Smooth muscle cell of the brain vasculature (primary cell): ENCODE measurements around the gene ABHD15.

Experiments used
- DNase-seq: peaks from one replicate; pipeline ENCODE4 v3.0.0-alpha.2; 2012; ENCODE audit warnings: low read depth, low spot score

Gene ABHD15

DNA sequence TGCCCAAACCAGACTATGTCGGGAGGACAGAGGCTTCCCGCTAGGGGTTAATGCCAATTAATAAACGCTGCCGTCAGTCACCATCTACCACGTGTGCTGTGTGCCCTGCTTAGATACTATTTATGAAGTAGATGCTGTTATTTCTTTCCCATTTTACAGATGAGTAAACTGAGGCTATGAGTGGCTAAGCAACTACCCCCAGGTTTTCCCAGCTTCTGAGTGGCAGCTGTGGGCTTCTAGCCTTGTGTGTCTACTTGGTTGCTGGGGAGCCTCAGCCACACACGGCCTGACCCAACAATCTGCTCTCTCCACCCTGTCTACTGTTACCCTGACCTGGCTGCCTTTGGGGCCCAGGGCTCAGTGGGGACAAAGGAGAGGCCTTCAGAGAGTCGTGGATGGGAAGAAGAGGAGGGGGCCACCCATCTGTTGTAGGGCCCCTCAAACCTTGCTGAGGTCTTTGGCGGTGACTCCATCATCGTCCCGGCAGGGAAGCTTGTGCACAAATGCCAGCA lies 15.5 kb upstream of the ABHD15 start:
- no peak for DNase-seq

GRCh38 chr17:29581583-29582253 lies 14.9 kb upstream of the ABHD15 start:
- no peak for DNase-seq

DNA sequence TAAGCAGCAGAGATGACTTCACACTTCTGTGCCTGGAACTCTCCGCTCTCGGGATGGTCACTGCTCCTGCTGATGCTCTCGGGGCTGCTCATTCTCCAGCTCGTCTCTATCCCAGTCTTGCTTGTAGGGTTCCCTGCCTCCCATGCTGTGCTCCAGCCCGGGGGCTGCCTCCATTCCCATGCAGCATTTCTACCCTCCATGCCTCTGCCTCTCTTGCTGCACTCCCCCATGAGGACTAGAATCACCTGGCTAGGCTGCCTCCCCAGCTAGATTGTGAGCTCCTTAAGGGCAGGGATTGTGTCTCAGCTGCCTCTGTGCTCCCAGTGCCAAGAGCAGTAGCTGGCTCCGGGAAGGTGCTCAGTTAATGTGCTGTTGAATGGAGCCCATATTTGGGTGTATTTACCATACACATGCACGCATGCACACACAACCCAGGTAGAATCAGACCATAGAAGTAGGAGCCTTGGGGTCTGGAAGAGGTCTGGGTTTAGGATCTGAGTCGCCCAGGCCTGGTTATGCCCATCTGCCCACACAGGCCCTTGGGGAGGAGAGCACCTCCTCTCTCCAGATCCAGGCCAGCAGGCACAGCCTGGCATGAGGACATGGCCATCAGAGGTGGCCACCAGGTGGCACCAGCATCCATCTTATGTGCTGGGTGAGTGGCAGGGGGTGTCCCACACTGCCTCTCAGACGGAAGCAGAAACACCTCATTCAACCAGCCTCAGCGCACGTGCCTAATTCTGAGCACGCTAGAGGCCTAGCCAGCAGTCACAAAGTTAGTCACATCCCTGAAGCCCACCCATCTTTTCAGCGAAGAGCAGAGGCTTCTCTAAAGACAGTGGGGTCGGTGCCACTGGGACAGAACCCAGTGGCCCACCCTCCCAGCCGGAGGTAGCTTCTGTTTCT lies 13.3 kb upstream of the ABHD15 start:
- DNase-seq: no peak

DNA sequence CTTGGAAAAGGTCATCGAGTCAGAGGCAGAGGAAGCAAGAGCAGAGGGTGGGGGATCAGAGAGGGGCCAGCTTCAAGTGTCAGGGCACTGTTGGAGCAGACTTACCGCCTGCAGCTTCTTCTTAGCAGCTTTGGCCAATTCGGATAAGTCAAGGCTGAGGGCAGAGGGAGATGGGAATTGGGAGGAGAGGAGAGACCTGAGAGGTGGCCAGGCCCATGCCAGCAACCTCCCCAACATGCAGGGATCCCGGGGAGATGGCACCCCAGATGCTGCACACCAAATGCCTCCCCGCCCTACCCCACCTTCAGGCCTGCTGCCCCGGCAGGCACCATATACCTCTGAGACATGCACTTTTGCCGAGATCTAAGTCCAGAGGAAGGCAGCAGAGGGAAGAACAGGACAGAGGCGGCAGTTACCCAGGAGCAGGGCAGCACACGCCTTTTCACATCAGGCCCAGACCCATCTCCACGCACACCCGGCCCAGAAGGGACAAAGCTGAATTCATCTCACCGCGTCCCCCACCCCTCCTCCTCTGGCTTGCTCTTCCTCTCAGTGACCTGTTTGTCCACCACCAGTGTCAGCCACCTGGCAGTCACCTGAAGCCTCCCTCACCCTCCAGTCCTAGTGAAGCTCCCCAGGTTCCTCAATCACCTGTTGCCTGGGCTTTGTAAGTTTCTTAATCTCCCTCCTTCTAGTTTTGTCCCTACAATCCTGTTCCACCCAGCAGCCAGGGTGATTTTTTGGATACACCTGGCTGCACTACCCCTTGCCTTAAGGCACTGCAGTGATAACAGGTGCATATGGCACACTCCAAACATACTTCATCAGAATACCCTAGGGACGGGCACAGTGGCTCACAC lies 12.0 kb upstream of the ABHD15 start:
- no peak for DNase-seq

GRCh38 chr17:29577385-29578211 lies 10.8 kb upstream of the ABHD15 start:
- DNase-seq: no peak

GRCh38 chr17:29577001-29577370 lies 10.1 kb upstream of the ABHD15 start:
- no peak for DNase-seq

DNA sequence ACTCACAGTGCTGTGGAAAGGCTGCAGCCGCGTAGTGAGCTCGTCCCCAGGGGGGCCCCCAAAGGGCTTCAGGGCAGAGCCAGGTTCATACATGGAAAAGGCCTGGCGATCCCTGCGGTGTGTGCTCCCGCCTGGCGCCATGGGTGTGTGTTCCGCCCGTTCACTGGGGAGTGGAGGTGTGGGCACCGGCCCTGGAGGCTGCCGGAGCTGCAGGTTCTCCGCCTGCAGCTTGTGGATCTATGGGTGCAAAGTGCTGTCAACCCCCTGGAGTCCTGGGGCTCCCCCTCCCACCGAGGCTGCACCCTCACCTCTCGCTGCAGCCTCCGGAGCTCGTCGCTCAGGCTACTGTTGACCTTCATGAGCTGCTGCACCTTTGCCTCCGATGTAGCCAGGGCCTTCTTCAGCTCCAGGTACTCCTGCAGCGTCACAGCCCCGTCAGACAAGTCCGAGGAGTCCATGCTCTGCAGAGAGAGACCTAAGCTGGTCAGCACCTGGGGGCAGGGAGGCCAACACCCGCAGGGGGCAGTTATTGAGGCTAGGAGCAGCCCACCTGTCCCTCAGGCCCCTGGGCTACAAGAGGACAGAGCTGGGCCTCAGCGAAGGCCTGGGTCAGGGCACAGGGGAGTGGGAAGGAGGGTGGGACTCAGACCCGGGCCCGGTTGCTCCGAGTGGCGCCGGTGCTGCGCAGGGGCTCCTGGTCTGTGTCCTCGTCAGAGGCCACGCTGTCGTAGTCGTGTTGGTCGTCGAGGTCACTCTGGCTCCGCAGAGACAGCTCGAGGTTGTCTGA lies 9.6 kb upstream of the ABHD15 start:
- DNase-seq: no peak

GRCh38 chr17:29575511-29576213 lies 8.8 kb upstream of the ABHD15 start:
- DNase-seq: no peak

DNA sequence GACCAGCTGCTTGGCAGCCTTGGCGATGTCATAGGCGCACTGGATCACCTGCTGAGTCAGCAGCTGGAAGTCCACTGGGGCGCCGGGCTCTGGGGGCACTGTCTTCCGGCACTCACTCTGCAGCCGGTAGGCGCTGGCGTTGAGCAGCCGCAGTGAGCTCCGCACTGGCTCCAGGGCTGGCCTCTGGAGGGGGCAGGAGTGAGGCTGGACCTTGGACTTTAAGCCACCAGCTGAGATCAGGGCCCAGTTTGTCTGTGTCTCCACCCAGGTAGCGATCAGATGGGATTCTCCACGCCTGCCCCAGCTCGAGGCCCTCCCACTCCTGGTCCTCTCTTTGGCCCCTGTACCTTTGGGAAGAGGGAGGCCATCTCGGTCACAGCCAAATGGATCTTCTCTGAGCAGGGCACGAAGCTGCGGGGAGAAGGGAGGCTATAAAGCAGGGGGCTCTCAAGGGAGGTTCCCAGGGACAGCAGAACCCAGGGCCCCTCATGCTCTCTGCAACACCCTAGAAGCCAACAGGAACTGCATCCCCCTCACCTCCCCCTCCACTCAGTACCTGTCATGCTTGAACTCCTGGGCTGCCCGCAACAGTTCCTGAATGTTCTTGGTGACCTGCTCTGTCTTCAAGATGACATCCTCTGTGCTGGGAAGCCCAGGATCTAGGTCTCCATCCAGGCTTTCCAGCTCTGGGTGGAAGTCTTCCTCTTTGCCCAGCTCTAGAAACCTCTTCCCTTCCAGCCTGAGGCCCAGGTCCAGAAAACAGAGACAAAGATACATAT lies 8.1 kb upstream of the ABHD15 start:
- DNase-seq: no peak

GRCh38 chr17:29573871-29574731 lies 7.3 kb upstream of the ABHD15 start:
- DNase-seq: no peak

- DNase-seq: no peak
Observed at GRCh38 chr17:29573558-29573869, 6.7 kb upstream of the ABHD15 start.

GRCh38 chr17:29572691-29573557 lies 6.1 kb upstream of the ABHD15 start:
- no peak for DNase-seq

DNA sequence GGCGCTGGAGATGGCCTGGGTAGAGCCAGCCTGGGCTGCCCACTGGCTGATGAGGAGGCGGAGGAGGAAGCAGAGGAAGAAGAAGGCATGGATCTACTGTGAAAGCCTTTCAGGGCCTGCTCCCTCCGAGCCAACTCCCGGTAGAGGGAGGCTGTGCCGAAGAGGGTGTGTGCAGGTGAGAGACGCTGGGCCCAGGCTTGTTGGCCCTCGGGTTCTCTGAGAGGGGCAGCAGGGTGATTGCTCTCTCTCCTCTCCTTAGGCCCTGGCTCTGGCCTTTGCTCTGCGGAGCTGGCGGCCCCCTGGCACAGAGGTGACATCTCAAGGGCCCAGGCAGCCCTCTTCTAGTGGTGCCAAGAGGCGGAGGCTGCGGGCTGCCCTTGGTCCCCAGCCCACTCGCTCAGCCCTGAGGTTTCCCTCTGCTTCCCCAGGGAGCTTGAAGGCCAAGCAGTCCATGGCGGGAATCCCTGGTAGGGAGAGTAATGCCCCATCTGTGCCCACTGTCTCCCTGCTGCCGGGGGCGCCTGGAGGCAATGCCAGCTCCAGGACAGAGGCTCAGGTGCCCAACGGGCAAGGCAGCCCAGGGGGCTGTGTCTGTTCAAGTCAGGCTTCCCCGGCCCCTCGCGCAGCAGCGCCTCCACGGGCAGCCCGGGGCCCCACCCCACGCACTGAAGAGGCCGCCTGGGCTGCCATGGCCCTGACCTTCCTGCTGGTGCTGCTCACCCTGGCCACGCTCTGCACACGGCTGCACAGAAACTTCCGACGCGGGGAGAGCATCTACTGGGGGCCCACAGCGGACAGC lies 5.2 kb upstream of the ABHD15 start:
- DNase-seq: no peak

- DNase-seq: no peak
Observed at GRCh38 chr17:29571486-29571882, 4.6 kb upstream of the ABHD15 start.

DNA sequence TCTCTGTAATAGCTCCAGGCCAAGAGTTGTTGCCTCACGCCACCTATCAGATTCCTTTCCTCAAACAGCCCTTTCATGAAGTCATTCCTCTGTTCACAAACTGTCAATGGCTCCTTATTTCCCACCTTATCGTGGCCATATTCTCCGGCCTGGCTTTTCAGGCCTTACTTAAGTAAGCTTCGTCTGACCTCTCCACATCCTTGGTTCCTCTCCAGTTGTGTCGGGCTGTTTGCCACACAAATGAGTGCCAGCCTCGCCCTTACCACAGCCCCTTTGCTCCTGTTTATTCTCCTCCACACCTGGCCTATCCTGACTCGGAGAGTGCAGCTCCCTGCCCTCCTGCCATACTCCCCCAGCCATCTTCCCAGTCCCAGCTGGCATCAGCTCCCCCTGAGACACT lies 3.7 kb upstream of the ABHD15 start:
- DNase-seq: no peak

DNA sequence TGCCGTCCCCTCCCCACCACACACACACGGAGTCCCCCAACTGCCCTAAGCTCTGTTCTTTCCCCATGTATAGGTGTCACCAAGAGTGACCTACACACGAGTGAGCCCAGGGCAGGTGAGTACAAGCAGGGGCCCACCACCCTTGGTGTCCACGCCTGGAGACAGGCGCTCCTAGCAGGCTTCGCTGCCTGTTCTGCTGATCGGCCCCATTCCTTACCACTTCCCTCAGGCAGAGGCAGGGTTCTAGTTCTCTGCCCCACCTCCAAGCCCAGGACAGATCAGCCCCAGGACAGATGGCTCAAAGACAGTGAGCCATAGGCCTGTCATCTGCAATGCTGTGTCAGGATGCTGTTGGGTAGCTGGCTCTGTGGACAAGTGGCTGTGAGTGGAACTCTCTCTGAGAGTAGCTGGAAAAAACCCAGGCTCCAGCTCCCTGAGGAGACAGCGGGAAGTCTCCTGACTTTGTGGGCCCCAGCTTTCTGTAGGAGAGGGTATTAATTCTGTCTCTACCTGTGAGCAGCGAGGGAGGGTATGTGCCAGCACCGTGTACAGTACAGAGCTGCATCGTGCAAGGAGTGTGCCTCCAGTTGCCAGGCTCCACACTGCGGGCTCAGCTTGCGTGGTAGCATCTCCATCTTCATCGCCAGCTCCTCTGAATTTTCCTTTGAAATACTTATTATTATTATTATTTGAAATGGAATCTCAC lies 2.6 kb upstream of the ABHD15 start:
- DNase-seq: no peak
